Measurements from ENCODE around the gene CD8B.

Gene CD8B

DNA sequence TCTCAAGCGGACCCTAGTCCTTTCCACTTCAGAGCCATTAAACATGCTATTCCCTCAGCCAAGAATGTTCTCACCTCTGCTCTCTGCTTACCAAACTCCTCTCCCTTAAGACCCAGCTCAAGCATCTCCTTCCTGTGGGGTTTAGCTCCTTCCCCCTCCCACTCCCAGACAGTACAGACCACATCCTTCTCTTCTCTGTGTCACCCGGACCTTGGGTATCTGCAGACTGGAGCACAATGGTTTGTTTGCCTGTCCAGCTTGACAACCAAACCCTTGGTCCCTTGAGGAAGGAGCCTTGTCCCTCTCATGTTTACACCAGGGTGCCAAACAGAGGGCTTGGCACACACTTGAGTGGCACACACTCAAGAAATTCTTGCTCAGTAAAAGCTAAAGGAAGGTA, 66.8 kb downstream of the CD8B start:
- DNase-seq: no peak

DNA sequence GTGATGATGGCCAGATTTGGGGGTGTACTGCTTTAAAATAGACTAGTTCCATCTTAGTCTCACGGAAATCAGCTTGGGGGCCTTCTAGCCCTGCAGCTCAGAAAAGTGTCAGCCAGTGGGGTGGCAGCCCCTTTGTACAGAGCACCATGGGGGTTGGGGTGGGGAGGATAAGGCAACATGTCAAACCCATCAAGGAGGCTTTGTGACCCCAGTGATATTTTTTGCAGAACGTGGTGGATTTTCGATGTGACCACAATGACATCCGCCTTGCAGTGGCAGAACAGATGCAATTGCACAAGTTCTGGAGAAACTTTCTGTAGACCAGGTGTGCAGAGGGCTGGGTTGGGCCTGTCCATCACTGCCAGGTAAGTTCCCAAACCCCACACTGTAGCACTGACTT, 67.9 kb downstream of the CD8B start:
- DNase-seq: no peak

DNA sequence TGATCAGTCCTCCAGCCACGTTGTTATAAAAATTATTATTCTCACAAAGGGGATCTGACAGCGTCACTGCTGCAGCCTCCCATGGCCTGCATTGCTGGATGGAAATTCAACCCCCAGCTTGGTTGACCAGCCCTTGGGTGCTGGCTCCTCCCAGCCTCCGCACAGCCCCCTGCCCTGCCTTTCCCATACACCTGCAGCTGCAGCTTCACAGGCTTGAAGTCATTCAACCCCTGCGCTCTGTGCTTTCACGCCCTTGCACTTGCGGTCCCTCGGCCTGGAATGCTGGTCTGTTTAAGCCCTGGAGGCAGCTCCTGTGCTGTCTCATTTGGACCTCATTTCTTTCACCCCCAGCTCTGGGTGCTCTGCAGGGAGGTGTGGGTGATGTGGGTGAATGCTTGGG, 70.1 kb downstream of the CD8B start:
- no peak for DNase-seq

DNA sequence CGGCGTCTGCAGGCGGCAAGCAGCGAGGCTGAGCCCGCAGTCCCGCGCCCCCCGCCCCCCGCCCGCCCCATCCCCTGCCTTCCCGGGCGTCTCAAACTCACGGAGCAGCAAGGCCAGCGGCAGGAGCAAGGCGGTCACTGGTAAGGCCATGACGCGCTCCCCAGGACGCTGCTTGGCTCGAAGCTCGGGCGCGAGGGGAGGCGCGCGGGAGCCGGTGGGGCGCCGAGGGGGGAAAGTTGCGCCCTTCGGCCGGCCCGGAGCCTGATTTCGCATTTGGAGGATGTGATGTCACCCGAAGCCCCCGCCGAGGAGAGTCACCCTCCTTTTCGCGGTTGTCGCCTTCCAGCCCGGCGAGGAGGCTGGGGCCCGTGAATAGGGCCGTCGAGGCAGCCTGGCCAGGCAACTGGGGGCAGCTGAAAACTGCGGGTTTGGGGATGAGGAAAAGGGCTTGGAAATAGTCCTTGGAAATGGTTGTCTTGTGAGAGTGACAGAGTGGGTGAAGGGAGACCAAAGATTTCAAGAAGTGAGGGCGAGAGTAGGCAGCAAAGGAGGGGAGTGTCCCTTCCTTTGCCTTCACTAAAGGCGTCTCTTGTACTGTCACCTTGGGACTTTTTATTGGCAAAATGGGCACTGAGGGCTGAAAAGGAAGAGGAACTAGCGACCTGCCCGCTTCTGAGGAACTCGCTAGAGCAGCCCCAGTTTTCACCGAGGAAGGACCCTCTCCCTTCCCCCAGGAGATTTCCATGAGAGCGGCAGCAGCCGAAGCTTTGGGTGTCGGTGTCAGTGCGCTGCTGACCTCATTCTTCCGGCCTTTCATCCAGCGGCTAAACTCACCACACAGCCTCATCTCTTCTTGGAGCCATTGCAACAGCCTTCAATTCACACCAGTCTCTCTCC, 70.8 kb downstream of the CD8B start, which contains the start of gene CD8A:
TSS of gene CD8A (minus strand) at position 238 of the 897 bp plus-strand sequence. CDS start at position 150, 88 bp downstream.
- no peak for DNase-seq

DNA sequence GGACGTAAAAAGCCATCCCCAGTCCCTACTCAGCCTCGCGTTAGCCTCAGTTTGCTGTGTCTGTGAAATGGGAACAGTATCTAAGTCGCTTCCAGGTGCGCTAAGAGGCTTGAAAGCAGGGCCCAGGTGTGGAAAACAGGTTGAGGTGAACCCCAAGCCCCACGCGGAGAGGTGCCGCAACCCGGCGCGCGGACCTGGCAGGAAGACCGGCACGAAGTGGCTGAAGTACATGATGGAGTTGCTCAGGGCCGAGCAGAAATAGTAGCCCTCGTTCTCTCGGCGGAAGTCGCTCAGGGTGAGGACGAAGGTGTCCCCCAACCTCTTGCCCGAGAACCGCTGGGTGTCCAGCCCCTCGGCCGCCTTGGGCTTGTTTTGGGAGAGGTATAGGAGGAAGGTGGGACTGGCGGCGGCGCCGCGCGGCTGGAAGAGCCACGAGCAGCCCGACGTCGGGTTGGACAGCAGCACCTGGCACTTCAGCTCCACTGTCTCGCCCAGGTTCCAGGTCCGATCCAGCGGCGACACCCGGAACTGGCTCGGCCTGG, 71.5 kb downstream of the CD8B start:
- DNase-seq: no peak

DNA sequence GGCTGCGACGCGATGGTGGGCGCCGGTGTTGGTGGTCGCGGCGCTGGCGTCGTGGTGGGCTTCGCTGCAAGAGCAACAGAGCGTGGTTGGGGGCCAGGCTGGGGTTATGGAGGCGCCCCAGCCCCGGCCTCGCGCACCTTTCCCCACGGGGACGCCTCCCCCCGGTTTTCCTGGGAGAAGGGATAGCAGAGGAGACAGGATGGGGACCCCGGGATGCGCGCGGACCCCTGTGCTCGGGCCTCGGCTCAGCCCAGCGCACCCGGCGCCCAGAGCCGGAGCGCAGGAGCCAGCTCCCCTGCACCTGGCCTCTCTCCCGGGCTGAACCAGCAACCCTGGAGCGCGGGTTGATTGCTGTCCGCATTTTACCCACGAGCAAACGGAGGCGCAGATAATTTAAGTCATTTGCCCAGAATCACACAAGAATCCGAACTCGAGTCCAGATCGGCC, 72.0 kb downstream of the CD8B start:
- no peak for DNase-seq

DNA sequence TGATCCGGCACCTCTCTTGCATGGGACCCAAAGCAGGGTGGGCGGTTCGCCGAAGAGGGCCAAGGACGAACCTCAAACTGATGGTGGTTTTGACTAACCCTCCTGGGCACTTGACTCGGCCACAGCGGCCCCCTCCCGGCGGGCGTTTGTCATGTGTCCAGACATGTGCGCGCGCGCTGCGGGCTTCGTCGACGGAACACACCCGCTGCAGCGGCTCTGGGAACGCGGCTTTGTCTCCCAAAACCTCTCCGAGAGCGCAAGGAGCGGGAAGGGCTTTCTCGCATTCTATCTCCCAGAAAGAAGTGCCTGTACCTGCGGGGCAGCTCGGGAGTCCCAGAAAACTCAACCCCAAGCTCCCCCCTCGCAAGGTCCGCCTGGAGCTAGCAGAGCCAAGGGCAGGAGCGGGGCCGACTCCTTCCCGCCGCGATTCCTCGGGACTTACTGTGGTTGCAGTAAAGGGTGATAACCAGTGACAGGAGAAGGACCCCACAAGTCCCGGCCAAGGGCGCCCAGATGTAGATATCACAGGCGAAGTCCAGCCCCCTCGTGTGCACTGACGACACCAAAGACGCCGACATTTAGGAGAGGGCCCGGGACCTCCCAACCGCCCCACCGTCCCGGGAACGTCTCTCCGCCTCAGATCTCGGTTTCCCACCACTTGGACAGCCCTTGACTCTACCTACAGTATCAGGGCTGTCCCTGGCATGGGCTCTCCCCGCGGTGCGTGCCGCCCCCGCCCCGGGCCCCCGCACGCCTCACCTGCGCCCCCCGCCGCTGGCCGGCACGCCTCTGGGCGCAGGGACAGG, 72.6 kb downstream of the CD8B start:
- DNase-seq: no peak

DNA sequence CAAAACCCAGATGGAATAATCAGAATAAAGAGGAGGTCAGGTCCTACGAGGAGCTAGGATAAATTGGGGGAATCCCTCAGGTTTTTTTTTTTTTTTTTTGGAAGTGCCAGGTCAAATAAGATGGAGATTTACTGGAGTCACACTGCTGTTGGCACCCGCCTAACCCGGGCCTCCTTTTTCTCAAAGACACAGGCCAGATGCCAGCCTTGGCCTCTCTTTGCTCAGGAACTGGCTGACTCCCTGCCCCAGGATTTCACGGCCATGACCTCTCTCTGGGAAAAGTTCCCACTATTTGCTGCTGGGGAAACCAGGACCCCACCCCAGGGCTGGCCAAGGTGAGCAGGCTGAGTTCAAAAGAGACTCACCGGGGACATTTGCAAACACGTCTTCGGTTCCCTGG, 73.5 kb downstream of the CD8B start:
- DNase-seq: no peak

DNA sequence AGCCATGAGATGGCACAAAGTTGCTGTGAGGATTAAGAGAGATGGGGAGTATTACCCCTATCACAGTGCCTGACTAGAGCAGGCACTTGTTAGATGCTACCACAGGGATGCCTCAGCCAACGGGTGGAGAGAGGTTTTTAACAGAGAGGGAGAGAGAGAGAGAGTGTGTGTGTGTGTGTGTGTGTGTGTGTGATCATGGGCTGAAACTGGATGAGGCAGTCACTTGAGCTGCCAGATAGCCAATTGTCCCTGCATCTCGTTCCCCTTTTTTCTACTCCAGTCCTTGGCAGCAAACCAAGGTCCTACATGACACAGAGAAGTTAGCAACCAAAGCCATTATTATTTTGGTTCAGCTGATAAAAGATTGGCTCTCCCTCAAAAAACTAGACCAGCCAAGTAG, 74.0 kb downstream of the CD8B start:
- DNase-seq: no peak

DNA sequence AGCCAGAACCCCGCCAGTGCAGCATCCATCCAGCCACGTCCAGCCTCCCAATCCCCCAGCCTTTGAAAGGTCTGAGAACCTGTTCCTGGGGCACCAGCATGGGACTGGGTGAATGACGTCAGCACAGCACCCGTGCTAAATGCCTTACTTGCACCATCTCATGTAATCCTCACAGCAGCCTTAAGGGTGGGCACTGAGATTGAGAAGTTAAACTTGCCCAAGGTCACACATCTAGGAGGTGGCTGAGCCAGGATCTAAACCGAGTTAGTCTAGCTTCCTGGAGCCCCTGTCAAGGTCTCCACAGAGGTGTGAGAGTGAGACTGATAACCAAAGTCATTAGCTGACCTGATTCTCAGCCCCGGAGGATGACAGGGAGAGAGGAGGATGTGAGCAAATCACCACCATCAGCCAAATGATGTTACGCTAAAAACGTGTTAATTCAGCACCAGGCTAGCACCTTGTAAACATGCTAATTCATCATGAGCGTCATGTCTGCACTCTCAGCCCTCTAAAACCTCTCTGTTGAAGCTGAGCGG, 75.6 kb downstream of the CD8B start:
- no peak for DNase-seq

DNA sequence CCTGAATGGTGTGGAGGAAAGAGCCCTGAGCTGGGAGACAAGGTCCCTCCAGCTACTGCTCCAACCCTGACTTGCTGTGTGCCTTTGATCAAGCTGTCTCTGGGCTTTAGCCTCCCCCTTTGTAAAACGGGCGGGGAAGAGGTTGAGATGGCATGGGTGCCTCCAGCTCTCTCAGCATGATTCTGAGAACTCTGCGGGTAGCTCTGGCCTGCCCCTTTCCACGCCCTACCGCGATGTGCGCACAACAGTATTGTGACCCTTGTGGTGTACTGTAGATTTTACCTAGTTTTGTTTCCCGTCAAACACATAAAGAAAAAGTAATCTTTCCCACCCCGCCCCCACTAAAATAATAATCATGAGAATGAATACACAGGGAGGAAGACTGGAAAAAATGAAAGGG, 76.2 kb downstream of the CD8B start:
- no peak for DNase-seq

DNA sequence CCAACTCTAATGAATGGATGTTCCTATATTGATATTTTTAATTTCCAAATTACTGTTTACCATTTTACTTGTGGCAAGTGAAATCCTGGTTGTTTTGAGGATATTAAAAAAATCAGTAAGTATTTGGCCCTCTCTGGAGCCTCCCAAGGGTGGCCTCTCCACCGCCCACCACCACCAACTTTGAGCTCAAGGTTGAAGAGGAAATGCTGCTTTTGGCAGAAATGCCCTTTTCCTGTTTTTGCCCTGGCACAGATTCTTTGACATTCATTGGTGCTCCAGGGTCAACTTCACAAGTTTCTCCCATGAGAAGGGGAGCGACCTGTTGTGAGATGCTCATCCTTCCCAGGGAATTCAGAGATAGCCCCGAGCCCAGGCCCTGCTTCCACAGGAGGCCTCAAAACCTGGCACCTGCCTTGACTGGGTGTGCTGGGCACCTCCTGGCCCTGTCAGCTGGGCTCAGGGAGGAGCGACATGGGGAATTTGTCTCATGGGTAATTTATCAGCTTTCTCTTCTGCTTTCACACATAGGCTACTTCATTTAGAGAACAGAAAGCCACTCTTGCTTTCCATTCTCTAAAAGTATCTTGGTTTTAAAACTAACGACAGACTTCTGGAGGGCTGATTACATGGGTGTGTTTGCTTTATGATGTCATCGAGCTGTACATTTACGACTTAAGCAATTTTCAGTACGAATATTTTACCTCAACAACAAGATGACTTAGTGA, 77.9 kb downstream of the CD8B start:
- DNase-seq: no peak

DNA sequence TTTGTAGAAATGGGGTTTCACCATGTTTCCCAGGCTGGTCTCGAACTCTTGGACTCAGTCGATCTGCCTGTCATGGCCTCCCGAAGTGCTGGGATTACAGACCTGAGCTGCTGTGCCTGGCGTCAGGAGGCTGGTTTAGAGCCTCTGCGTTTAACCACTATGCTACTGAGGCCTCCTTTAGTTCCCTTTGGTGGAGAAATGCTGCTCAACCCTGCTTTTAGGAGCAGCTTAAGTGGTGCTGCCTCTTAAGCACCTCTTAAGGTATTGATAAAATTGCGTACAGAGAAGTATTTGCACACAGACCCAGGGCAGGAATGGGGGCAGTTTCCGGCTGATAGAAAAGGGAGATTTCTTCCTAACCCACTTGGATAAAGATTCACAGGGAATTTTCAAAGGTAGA, 78.9 kb downstream of the CD8B start:
- DNase-seq: no peak

DNA sequence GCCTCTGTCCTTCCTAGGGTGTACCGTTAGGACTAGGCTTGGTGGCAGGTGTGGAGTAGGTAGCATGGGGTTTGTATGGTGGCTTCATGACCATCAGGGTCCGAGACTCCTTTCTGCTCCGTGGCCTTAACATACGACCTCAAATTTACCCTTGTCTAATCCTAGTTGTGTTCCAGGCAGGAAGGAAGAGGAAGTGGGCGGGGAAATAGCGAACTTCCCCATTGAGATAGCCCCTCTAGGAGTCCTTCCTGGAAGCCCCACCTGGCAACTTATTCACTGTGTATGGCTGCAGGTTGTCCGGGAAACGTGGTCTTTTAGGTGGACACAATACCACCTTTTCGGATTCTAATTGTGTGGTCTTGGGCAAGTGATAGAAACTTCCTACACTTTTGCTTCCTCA, 80.3 kb downstream of the CD8B start:
- DNase-seq: no peak

DNA sequence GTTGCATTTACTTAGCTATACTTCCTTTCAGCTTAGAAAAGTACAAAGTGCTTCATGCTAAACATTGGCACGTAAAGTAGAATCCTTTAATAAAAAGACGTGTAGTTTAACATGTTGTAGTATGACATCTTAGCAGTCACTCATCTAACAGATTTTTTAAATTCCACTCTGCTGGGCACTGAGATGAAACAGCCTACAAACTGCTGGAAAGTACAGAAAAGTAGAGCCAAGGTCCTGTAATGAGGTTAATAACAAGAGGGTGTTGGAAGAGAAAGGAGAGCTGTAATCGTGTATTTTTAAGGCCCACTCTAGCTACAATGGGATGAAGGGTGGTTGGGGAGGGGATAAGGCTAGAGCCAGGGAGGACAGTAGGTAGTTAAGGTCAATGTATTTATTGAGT, 81.7 kb downstream of the CD8B start:
- no peak for DNase-seq

DNA sequence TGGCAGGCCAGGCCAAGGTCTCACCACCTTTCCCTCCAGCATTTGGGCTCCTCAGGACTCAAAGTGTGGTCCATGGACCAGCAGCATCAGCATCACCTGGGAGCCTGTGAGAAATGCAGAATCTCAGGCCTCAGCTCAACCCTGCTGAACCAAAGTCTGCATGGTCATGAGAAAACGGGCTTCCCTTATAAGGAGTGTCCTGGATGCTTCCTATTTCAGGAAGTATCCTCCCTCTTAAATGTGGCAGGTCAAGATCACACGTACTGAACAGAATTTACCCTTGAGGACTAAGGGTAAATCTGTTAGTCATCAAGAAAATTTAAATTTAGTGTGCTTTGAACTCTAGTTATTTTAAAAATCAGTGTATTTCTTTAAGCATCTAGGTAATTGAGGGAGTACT, 82.7 kb downstream of the CD8B start:
- DNase-seq: no peak

DNA sequence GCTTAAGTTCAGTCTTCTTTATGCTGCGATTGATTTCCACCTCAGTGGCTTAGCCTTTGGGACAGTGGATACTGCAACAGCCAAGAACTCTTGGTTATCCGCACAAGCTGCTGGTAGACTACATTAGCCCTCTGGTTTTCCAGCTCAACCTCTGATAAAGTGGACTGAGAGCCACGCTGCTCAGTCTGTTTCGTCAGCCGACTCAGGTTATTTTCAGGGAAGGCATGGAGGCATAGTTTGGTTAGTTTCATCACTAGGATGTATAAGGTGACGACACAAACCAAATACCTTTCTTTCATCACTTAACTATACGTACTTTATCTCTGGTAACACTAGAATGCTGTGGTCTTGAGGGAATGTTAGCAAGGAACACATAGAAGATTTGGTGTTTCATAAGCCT, 85.2 kb downstream of the CD8B start:
- no peak for DNase-seq

DNA sequence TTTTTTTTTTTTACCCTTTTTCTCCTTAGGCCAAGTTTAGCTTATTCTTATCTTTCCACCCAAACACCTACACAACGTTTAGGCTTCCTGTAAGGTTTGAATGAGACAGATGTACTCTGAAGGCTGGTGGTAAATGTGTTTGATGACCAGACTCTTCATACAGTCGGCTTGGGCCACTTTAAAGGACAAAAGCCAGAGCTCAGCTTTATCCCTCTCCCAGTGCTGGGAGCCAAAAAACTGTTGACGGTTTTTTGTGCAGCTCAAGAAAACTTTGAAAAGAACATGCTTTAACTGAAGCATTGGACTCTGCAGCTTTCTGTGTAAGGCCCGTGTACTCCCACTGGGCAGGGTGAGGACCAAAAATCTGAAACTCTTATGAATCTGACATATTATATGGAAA, 86.3 kb downstream of the CD8B start:
- no peak for DNase-seq

DNA sequence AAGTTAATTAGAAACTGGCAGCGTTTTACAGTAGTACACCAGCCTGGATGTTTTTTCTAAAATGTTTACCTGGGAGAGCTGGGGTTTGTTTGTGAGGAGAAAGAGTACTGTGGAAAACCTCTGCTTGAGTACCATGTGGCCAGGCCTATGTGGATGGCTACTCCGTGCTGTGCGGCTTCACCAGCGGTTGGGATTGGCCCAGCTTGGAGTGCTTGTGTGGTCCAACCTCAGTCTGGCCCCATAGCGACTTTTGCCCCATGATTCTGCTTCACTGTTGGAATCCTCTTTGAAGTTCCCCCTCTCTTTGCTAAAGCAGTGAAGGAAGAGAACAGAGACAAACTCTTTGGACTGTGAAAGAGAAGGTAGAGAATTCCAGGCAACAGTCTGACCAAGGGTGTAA, 86.8 kb downstream of the CD8B start:
- no peak for DNase-seq

DNA sequence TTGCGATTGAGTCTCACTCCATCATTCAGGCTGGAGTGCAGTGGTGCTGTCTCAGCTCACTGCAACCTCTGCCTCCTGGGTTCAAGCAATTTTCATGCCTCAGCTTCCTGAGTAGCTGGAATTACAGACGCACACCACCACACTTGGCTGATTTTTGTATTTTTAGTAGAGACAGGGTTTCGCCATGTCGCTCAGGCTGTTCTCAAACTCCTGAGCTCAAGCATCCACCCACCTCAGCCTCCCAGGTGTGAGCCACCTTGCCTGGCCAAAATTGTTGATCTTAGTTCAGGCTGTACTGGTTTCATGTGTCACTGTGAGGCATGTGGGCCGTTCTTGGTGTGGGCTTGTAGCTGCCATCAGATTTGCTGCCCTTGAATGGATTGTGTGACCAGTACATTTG, 89.1 kb downstream of the CD8B start:
- no peak for DNase-seq

DNA sequence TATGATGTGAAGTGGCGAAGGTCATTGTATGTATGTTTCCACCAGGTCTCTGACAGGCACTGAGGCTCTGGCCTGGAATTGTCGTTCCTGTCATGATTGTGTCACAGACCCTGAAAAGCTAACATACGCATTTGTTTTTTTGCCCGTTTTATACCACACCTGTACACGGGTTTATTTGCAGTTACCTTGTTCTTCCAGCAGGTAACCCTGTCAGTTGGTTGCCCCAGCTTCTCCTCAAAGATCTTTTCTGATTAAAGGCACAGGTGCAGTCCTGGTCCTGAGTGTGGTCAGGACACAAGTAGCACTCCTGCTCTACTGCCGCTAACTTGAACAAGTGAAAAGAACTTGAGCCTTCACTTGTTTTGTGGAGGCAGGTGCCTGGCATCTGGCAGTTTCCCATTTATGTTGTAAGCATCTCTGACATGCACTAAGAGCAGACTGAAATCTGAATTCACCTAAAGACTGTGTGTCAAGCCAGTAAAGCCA, 90.8 kb downstream of the CD8B start:
- DNase-seq: no peak

DNA sequence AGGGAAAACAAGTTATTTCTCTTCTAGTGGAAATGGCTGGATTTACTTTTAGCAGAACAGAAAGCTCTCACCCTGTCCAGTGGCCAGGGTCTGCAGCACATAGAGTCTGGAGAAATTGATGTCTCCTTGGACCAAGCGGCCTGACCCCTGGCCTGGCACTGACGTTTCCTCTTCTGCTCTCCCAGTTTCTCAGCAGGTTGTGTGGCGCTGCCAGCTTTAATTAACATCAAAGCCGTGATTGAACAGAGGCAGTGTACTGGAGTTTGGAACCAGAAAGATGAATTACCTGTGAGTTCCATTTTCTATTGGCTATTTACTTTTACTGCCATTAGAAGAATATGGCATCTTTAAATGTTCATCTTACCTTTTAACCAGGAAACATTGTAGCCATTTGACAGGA, 91.8 kb downstream of the CD8B start:
- DNase-seq: no peak

All from GOT3 (cell line).